Caco-2 (cell line): ENCODE measurements around the gene CORO2A. TPM values are rescaled to one million over a fixed set of nuclear protein-coding genes. Genes with fewer than 3 reads are reported as not detected.
A peak's percentile ranks its signal among the peaks of the same experiment; 100 is the strongest.

Experiments
- BruUV-seq: library from RNA; stranded (reverse); fragments of 400-500 nt; replicated peaks from 2 replicates; lab custom pipeline; 2021; lab: Mats Ljungman, UMichigan
- CTCF ChIA-PET: fragments of 300-600 bp; sonication (Branson Sonifier 250); formaldehyde crosslinking; loops from one replicate; lab custom pipeline; 2022; ENCODE audit warnings: antibody characterized with exemption; lab: Charles Lee
- POLR2A ChIA-PET: fragments of 300-600 bp; sonication (Branson Sonifier 250); formaldehyde crosslinking; loops from one replicate; lab custom pipeline; 2022; ENCODE audit warnings: antibody characterized with exemption; lab: Charles Lee
- DNase-seq, 2 experiments: peaks; one replicate each; pipeline versions ENCODE4 v3.0.0 to v3.0.0-alpha.2; 2020 to 2022
- H3K27me3 ChIP-seq: replicated peaks from 2 replicates; pipeline ENCODE4 v1.6.0; 2011; ENCODE audit warnings: low read length; ENCODE audit not compliant: control insufficient read depth, insufficient read depth
- H3K36me3 ChIP-seq: 2 replicates; pipeline ENCODE4 v1.5.1; 2011; ENCODE audit warnings: low read length; ENCODE audit not compliant: control insufficient read depth, insufficient read depth
- H3K4me1 ChIP-seq: fragments of 250-450 bp; sonication (Bioruptor Pico); 2 replicates; pipeline ENCODE4 v1.5.1; 2020; ENCODE audit warnings: mild to moderate bottlenecking
- H3K4me3 ChIP-seq: 2 replicates; pipeline ENCODE4 v1.5.1; 2011; ENCODE audit warnings: low read depth, mild to moderate bottlenecking, control low read depth, low read length
- H3K9me3 ChIP-seq: fragments of 250-450 bp; sonication (Bioruptor Pico); 2 replicates; pipeline ENCODE4 v1.5.1; 2020; ENCODE audit warnings: mild to moderate bottlenecking, moderate library complexity
- H3K27ac Mint-ChIP-seq: one replicate; pipeline ENCODE4 v1.8.0; 2022; ENCODE audit warnings: mixed read lengths; ENCODE audit not compliant: unreplicated experiment
- H3K27me3 Mint-ChIP-seq: one replicate; pipeline ENCODE4 v1.8.0; 2022; ENCODE audit warnings: mixed read lengths; ENCODE audit not compliant: insufficient read depth, unreplicated experiment
- H3K36me3 Mint-ChIP-seq: one replicate; pipeline ENCODE4 v1.8.0; 2022; ENCODE audit warnings: mild to moderate bottlenecking, mixed read lengths; ENCODE audit not compliant: insufficient read depth, unreplicated experiment
- H3K4me1 Mint-ChIP-seq: one replicate; pipeline ENCODE4 v1.8.0; 2022; ENCODE audit warnings: low read depth, mixed read lengths; ENCODE audit not compliant: unreplicated experiment
- H3K4me3 Mint-ChIP-seq: one replicate; pipeline ENCODE4 v1.8.0; 2022; ENCODE audit warnings: mild to moderate bottlenecking, moderate library complexity, mixed read lengths; ENCODE audit not compliant: unreplicated experiment
- H3K9me3 Mint-ChIP-seq: one replicate; pipeline ENCODE4 v1.8.0; 2022; ENCODE audit warnings: mixed read lengths; ENCODE audit not compliant: unreplicated experiment
- CTCF ChIP-seq, 2 experiments: fragments of 200-600 bp in 1 of 2; IDR thresholded peaks; 1 replicate in 1 of 2; 2 replicates in 1 of 2; pipeline versions ENCODE4 v1.5.1 to v1.8.0; 2011 to 2022; ENCODE audit warnings: antibody characterized with exemption in 1 of 2, control low read depth in 1 of 2, inconsistent platforms in 1 of 2, low read depth in 1 of 2, low read length in 1 of 2, mild to moderate bottlenecking in 1 of 2, moderate library complexity in 1 of 2; ENCODE audit not compliant: insufficient read depth in 1 of 2, severe bottlenecking in 1 of 2, unreplicated experiment in 1 of 2
- intact Hi-C: fragments of 100-400 bp; cut with micrococcal nuclease; formaldehyde crosslinking; loops from one replicate; pipeline ENCODE4 v1.10.0; 2022; ENCODE audit not compliant: unreplicated experiment
- total RNA-seq: library from RNA; stranded (reverse); gene quantifications from 2 replicates; pipeline ENCODE4 v1.2.3, GENCODE V29; 2022

The CORO2A gene
- total RNA-seq, 1 experiment from 2014 or later = 18.9 TPM

DNA sequence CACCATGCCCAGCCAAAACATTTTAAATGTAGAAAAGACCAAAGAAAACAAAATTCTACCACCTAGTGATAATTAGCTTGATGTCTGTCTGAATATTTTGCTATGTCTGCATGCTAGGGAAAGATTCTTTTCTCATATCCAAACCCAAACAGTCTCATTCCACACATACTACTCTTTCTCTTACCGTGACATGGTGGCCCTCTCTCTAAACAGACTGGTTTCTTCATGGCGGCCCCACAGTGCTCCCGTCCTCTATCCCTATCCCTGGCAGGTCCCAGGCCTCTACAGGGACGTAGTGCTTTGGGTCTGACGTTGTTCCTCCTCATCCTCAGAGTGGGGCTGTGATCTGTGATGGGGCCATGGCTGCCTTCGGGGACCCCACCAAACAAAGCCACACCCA lies 8.1 kb downstream of the CORO2A start:
- no peak for TF ChIP-seq CTCF (IDR thresholded peaks at IDR 0.05; ENCODE audit: insufficient read depth in 1 of 2, low read depth in 1 of 2, low read length in 1 of 2, severe bottlenecking in 1 of 2, unreplicated experiment in 1 of 2)
- no peaks in the 10 kb centered on the region for H3K9me3 ChIP-seq
- Mint-ChIP-seq H3K27me3 (no peaks in the 10 kb centered on the region), H3K36me3 (peaks cover 15% of the 10 kb centered on the region), H3K27ac (no peak overlapping the region), H3K4me1 (peaks cover 31% of the 10 kb centered on the region), H3K4me3 (no peak overlapping the region), H3K9me3 (no peaks in the 10 kb centered on the region)
- H3K27me3 ChIP-seq = no peaks in the 10 kb centered on the region
- H3K4me1 ChIP-seq = peaks cover 22% of the 10 kb centered on the region
- intact Hi-C loops = no loop called here
- no peak overlapping the region for H3K4me3 ChIP-seq
- no peaks in the 10 kb centered on the region for H3K36me3 ChIP-seq
- CTCF ChIA-PET = no interaction called here
- DNase-seq = no peak
- POLR2A ChIA-PET = no interaction called here
- BruUV-seq = no TSS peak

- DNase-seq = no peak
- TF ChIP-seq CTCF (IDR thresholded peaks at IDR 0.05; ENCODE audit: insufficient read depth in 1 of 2, low read depth in 1 of 2, low read length in 1 of 2, severe bottlenecking in 1 of 2, unreplicated experiment in 1 of 2) = no peak
- Histone ChIP-seq H3K4me1 (peaks cover 25% of the 10 kb centered on the region), H3K9me3 (no peaks in the 10 kb centered on the region), H3K27me3 (no peaks in the 10 kb centered on the region), H3K4me3 (no peak overlapping the region), H3K36me3 (no peaks in the 10 kb centered on the region)
- Mint-ChIP-seq H3K27me3 (no peaks in the 10 kb centered on the region), H3K4me3 (no peak overlapping the region), H3K9me3 (no peaks in the 10 kb centered on the region), H3K27ac (no peak overlapping the region), H3K4me1 (peaks cover 26% of the 10 kb centered on the region), H3K36me3 (peaks cover 12% of the 10 kb centered on the region)
- CTCF ChIA-PET = no interaction called here
- BruUV-seq = no TSS peak
- POLR2A ChIA-PET = no interaction called here
- intact Hi-C loops = no loop called here
Observed at GRCh38 chr9:98182889-98183599, 9.4 kb downstream of the CORO2A start.

DNA sequence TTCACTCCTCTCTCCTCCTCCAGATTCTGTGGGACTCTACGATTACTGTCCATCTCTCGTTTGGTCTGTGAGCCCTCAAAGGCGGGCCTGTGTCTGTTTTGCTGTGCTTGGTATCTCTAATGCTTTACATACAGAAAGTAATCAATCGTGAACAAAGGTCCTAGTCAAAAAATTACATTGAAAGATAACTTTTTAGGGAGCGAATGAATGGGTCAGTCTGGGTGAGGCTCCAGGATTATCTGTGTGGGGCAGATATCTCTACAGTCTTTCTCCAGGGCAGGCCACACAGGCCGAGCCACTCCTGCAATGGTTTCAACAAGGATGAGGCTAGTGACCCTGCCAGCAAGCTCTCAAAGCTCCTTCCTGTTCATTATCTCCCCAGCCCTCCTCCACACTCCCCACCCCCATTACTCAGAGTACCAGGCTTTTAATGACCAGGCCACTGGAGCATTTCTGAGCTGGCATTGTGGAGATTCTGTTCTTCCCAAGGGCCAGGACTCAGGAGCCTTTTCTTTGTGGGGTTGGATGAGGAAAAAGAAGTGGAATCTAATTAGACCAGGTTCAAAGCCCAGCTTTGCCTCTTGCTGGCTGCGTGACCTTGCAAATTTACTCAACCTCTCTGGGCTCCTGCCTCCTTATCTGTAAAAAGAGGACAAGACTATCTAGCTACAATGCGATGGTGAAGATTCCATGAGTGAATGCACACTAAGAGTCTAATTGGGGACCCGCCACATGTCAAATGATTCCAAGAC lies 10.2 kb downstream of the CORO2A start:
- peaks cover 5% of the 10 kb centered on the region for H3K36me3 Mint-ChIP-seq
- no peak overlapping the region for H3K4me3 Mint-ChIP-seq
- DNase-seq = no peak
- peak overlapping the region; percentile 19 for H3K27ac Mint-ChIP-seq
- Histone ChIP-seq H3K36me3 (no peaks in the 10 kb centered on the region), H3K4me1 (peaks cover 33% of the 10 kb centered on the region), H3K4me3 (no peak overlapping the region), H3K27me3 (no peaks in the 10 kb centered on the region), H3K9me3 (no peaks in the 10 kb centered on the region)
- peaks cover 23% of the 10 kb centered on the region for H3K4me1 Mint-ChIP-seq
- H3K9me3 Mint-ChIP-seq = no peaks in the 10 kb centered on the region
- POLR2A ChIA-PET = no interaction called here
- intact Hi-C loops = no loop called here
- CTCF ChIA-PET = interaction anchor here (0.6 kb wide), 1 partner anchor 1220 kb away, joined by 5 read pairs; no protein-coding TSS in a partner anchor
- no peaks in the 10 kb centered on the region for H3K27me3 Mint-ChIP-seq
- TF ChIP-seq CTCF (IDR thresholded peaks at IDR 0.05; ENCODE audit: insufficient read depth in 1 of 2, low read depth in 1 of 2, low read length in 1 of 2, severe bottlenecking in 1 of 2, unreplicated experiment in 1 of 2) = no peak
- BruUV-seq = no TSS peak
